HepG2 (cell line): ENCODE measurements around the gene ENG. TPM values are rescaled to one million over a fixed set of nuclear protein-coding genes. Genes with fewer than 3 reads are reported as not detected.

Experiments
- ATAC-seq: fragments of 200-7000 bp; cut with Tn5 transposase; 3 replicates; pipeline ENCODE4 v1.9.1; 2020; ENCODE audit warnings: mild to moderate bottlenecking, moderate library complexity
- BruUV-seq: library from RNA; stranded (reverse); fragments of 400-500 nt; replicated peaks from 2 replicates; lab custom pipeline; 2021; lab: Mats Ljungman, UMichigan
- CTCF ChIA-PET: fragments of 300-600 bp; formaldehyde crosslinking; extraction: SDS; loops from one replicate; lab custom pipeline; 2021; ENCODE audit warnings: low total read pairs, inconsistent platforms, low intra/inter-chr PET ratio; lab: Yijun Ruan, JAX
- POLR2A ChIA-PET: fragments of 350-600 bp; sonication (Branson Sonifier 250); formaldehyde crosslinking; loops from one replicate; lab custom pipeline; 2020; ENCODE audit warnings: antibody characterized with exemption, inconsistent platforms; lab: Yijun Ruan, JAX
- DNase-seq: peaks from one replicate; pipeline ENCODE4 v3.0.0-alpha.2; 2015; ENCODE audit warnings: low spot score
- FAIRE-seq: peaks from 3 replicates; lab custom pipeline; 2011; peaks lifted over from hg19 to GRCh38; lab: Jason Lieb, UNC
- H2AFZ ChIP-seq: one replicate; pipeline ENCODE4 v1.6.1; 2011; ENCODE audit warnings: low read length, inconsistent platforms
- H3K27ac ChIP-seq: fragments of 300-600 bp; 3 replicates; pipeline ENCODE4 v1.8.0; 2011; ENCODE audit warnings: mixed run types, mild to moderate bottlenecking, mixed read lengths, low read length, inconsistent platforms; ENCODE audit not compliant: insufficient read depth; ENCODE audit errors: extremely low read length
- H3K27me3 ChIP-seq, 2 experiments: fragments of 200-600 bp in 1 of 2; 2 replicates in 1 of 2; 3 replicates in 1 of 2; pipeline versions ENCODE4 v1.6.0 to v1.8.0; 2011; ENCODE audit warnings: low read length in 2 of 2, mild to moderate bottlenecking in 2 of 2, moderate library complexity in 2 of 2, inconsistent platforms in 1 of 2; ENCODE audit not compliant: insufficient read depth in 2 of 2, control insufficient read depth in 1 of 2
- H3K36me3 ChIP-seq, 2 experiments: fragments of 200-600 bp in 1 of 2; replicated peaks in 1 of 2; 2 replicates in 1 of 2; 3 replicates in 1 of 2; pipeline versions ENCODE4 v1.5.1 to v1.8.0; 2011; ENCODE audit warnings: low read length in 2 of 2, inconsistent platforms in 1 of 2; ENCODE audit not compliant: insufficient read depth in 2 of 2, control insufficient read depth in 1 of 2
- H3K4me1 ChIP-seq: 2 replicates; pipeline ENCODE4 v1.5.1; 2012; ENCODE audit warnings: low read length, inconsistent platforms; ENCODE audit not compliant: insufficient read depth
- H3K4me2 ChIP-seq: 2 replicates; pipeline ENCODE4 v1.6.0; 2011; ENCODE audit warnings: low read depth, low read length, inconsistent platforms
- H3K4me3 ChIP-seq, 3 experiments: fragments of 200-600 bp in 1 of 3; sonication (generic), shearing (Covaris generic) in 1 of 3; replicated peaks in 1 of 3; 2 replicates each; pipeline ENCODE4 v1.5.1; 2011 to 2016; ENCODE audit warnings: low read length in 3 of 3, inconsistent platforms in 2 of 3, low read depth in 2 of 3, mild to moderate bottlenecking in 2 of 3, control low read depth in 1 of 3, mixed read lengths in 1 of 3; ENCODE audit not compliant: insufficient read depth in 1 of 3
- H3K79me2 ChIP-seq: one replicate; pipeline ENCODE4 v1.6.1; 2011; ENCODE audit warnings: low read length, inconsistent platforms; ENCODE audit not compliant: insufficient read depth
- H3K9ac ChIP-seq: 2 replicates; pipeline ENCODE4 v1.6.0; 2011; ENCODE audit warnings: mild to moderate bottlenecking, low read depth, low read length, inconsistent platforms; ENCODE audit not compliant: insufficient read depth
- H3K9me3 ChIP-seq: 2 replicates; pipeline ENCODE4 v1.5.1; 2012; ENCODE audit warnings: mild to moderate bottlenecking, low read length
- H4K20me1 ChIP-seq: 2 replicates; pipeline ENCODE4 v1.6.0; 2011; ENCODE audit warnings: inconsistent platforms, mild to moderate bottlenecking, low read length, moderate library complexity; ENCODE audit not compliant: insufficient read depth
- AGO1 ChIP-seq: fragments of 200-400 bp; formaldehyde crosslinking; IDR thresholded peaks from 2 replicates; pipeline ENCODE4 v1.6.1; 2017; ENCODE audit warnings: mild to moderate bottlenecking, low read depth, low read length, moderate library complexity; ENCODE audit not compliant: poor library complexity, severe bottlenecking
- FIP1L1 ChIP-seq: fragments of 200-400 bp; formaldehyde crosslinking; IDR thresholded peaks from 2 replicates; pipeline ENCODE4 v1.6.1; 2018; ENCODE audit warnings: low read depth, mild to moderate bottlenecking, low read length, moderate library complexity, borderline replicate concordance; ENCODE audit not compliant: insufficient read depth
- RXRA ChIP-seq: sonication (generic); formaldehyde crosslinking; IDR thresholded peaks from 2 replicates; pipeline ENCODE4 v1.5.1; 2020; ENCODE audit warnings: missing genetic modification reagents
- TMF1 ChIP-seq: sonication (generic); formaldehyde crosslinking; IDR thresholded peaks from 2 replicates; pipeline ENCODE4 v1.8.1; 2022; ENCODE audit warnings: low read depth, missing genetic modification reagents
- ZNF224 ChIP-seq: sonication (generic); formaldehyde crosslinking; IDR thresholded peaks from 2 replicates; pipeline ENCODE4 v1.5.0; 2020; ENCODE audit warnings: mild to moderate bottlenecking, missing genetic modification reagents
- ZNF235 ChIP-seq: sonication (generic); formaldehyde crosslinking; IDR thresholded peaks from 2 replicates; pipeline ENCODE4 v1.8.1; 2023; ENCODE audit warnings: mild to moderate bottlenecking, missing genetic modification reagents, borderline replicate concordance
- ZNF446 ChIP-seq: sonication (generic); formaldehyde crosslinking; IDR thresholded peaks from 2 replicates; pipeline ENCODE4 v1.5.0; 2020; ENCODE audit warnings: mild to moderate bottlenecking, missing genetic modification reagents
- ZNF501 ChIP-seq: sonication (generic); formaldehyde crosslinking; IDR thresholded peaks from 2 replicates; pipeline ENCODE4 v1.5.1; 2020; ENCODE audit warnings: mild to moderate bottlenecking, moderate library complexity, missing genetic modification reagents
- ZNF574 ChIP-seq: sonication (generic); formaldehyde crosslinking; IDR thresholded peaks from 2 replicates; pipeline ENCODE4 v1.4.0; 2020; ENCODE audit warnings: missing genetic modification reagents
- WGBS: methylation state at CpG from one replicate; pipeline ENCODE4 v1.1.6; 2017; ENCODE audit warnings: low lambda C conversion rate; 5-methylcytosine and 5-hydroxymethylcytosine counted together
- in situ Hi-C: cut with HindIII; loops from 2 replicates; pipeline ENCODE4 v1.10.0; 2017; ENCODE audit warnings: low pct_unique_long_range_greater_than_20kb; ENCODE audit not compliant: extremely low pct_ligation_motif_present
- intact Hi-C: fragments of 100-400 bp; cut with micrococcal nuclease; formaldehyde crosslinking; loops from one replicate; pipeline ENCODE4 v1.10.0; 2022; ENCODE audit not compliant: unreplicated experiment
- polyA plus RNA-seq, 8 experiments: library from polyadenylated mRNA; depleted of rRNA in 3 of 8; stranded (reverse) in 7 of 8; unstranded in 1 of 8; fragments of >200 nt; fragmentation: Illumina TruSeq in 4 of 8; extraction: Trizol in 4 of 8; gene quantifications; 2 replicates each; pipeline versions ENCODE4 v1.2.1 to v1.2.3, GENCODE V29; 2011 to 2016; ENCODE audit warnings: low read depth in 4 of 8, missing spikeins in 1 of 8, mixed read lengths in 1 of 8; ENCODE audit not compliant: insufficient read depth in 1 of 8
- total RNA-seq, 5 experiments: library from RNA; depleted of rRNA; stranded (reverse); fragments of >200 nt; fragmentation: Illumina TruSeq; extraction: Trizol; gene quantifications; 2 replicates each; pipeline ENCODE4 v1.2.3, GENCODE V29; 2016; ENCODE audit warnings: low read depth in 1 of 5
- TF ChIP-seq, protein P1 (sequence below): conservative IDR thresholded peaks from 2 replicates; pipeline ENCODE4 v1.6.1; 2018; ENCODE audit warnings: missing genetic modification reagents
- TF ChIP-seq, protein P2 (sequence below): sonication (generic); formaldehyde crosslinking; IDR thresholded peaks from 2 replicates; pipeline ENCODE4 v1.4.0; 2020; ENCODE audit warnings: mild to moderate bottlenecking, missing genetic modification reagents
- TF ChIP-seq, protein P3 (sequence below): sonication (generic); formaldehyde crosslinking; IDR thresholded peaks from 2 replicates; pipeline ENCODE4 v1.4.0; 2020; ENCODE audit warnings: mild to moderate bottlenecking, missing genetic modification reagents

The ENG gene
- total and polyA plus RNA-seq, 2 of the 13 experiments (the other 11 are each of a cell fraction or from before 2014, with no cell fraction given) = 0.02 to 1.1 TPM

DNA sequence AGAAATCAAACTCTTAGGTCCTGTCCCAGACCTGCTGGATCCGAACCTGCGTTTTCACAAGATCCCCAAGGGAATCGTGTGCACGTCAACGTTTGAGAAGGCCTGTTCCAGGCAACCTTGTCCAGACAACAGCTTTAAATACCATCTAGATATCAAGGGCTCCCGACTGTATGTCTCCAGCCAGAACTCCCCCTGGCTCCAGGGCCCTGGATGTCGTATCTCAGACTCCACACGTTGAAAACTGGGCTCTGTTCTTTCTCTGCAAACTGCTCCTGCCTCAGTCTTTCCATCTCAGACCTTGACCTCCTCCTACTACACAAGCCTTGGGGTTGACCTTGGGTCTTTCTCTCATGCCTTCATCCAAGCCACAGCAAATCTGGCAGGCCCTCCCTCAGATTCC, 5.8 kb upstream of the ENG start:
- ATAC-seq (no peak), FAIRE-seq (no peak), DNase-seq (no peak)
- Histone ChIP-seq H3K4me3 (no peak overlapping the region), H3K4me1 (peaks cover 83% of the 10 kb centered on the region), H2AFZ (no peak overlapping the region), H3K9me3 (no peaks in the 10 kb centered on the region), H3K27me3 (no peaks in the 10 kb centered on the region), H3K9ac (no peak overlapping the region), H3K27ac (no peak overlapping the region), H3K79me2 (no peaks in the 10 kb centered on the region), H3K4me2 (no peak overlapping the region), H3K36me3 (no peaks in the 10 kb centered on the region), H4K20me1 (no peaks in the 10 kb centered on the region)
- CTCF ChIA-PET = no interaction called here
- intact Hi-C loops (no loop called here), in situ Hi-C loops (no loop called here)
- 72% methylated on average over 7 of the region's 8 CpGs for WGBS
- POLR2A ChIA-PET = no interaction called here
- no TSS peak for BruUV-seq
- TF ChIP-seq AGO1 (no peak), RXRA (CRISPR knock-in tag) (no peak), FIP1L1 (no peak), ZNF446 (CRISPR knock-in tag) (no peak), ZNF501 (CRISPR knock-in tag) (no peak), ZNF235 (CRISPR knock-in tag) (no peak), ZNF224 (CRISPR knock-in tag) (no peak), ZNF574 (CRISPR knock-in tag) (no peak), TMF1 (no peak)
- TF ChIP-seq, protein P1, sequence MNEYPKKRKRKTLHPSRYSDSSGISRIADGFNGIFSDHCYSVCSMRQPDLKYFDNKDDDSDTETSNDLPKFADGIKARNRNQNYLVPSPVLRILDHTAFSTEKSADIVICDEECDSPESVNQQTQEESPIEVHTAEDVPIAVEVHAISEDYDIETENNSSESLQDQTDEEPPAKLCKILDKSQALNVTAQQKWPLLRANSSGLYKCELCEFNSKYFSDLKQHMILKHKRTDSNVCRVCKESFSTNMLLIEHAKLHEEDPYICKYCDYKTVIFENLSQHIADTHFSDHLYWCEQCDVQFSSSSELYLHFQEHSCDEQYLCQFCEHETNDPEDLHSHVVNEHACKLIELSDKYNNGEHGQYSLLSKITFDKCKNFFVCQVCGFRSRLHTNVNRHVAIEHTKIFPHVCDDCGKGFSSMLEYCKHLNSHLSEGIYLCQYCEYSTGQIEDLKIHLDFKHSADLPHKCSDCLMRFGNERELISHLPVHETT (CRISPR knock-in tag) = no peak
- TF ChIP-seq, protein P2, sequence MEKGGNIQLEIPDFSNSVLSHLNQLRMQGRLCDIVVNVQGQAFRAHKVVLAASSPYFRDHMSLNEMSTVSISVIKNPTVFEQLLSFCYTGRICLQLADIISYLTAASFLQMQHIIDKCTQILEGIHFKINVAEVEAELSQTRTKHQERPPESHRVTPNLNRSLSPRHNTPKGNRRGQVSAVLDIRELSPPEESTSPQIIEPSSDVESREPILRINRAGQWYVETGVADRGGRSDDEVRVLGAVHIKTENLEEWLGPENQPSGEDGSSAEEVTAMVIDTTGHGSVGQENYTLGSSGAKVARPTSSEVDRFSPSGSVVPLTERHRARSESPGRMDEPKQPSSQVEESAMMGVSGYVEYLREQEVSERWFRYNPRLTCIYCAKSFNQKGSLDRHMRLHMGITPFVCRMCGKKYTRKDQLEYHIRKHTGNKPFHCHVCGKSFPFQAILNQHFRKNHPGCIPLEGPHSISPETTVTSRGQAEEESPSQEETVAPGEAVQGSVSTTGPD (CRISPR knock-in tag) = no peak
- TF ChIP-seq, protein P3, sequence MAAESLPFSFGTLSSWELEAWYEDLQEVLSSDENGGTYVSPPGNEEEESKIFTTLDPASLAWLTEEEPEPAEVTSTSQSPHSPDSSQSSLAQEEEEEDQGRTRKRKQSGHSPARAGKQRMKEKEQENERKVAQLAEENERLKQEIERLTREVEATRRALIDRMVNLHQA = no peak
